ENCODE data around the gene MDFIC.

DNA sequence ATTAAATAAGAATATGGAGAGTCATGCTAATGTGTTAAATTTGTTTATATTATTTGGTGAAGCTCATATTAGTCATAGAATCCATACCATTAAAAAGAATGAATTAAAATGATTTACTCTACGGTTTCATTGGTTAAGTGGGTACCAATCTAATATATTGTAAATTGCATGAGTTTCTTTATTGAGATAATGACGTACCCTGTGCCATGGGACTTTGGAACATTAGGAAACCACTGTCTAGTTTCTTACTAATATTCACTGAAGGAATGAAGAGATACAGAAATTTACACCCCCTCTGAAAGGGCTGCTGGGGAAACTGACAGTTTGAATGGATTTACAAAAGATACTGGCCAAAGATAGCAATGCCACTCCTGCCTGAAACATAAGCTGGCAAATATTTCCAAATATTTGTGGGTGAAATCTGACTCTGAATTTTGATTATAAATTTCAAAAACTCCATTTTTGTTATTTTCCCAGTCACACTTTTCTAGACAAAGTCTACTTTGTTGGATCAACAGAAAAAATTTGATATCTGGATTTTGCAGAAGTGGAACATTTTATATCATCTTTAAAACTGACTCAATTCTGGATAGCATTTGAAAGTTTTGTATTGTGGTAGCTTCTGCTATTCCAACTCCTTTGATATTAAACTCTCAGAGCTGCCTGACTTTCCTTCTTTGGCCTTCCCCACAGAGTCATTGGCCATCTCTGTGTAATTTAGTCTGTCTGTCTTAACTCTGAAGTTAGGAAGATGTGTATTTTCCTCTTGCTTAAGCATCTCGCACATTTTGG is 22.3 kb downstream of the MDFIC start:
- no peak for TF ChIP-seq EZH2phosphoT487 (IDR thresholded peaks at IDR 0.05; ENCODE audit: borderline replicate concordance, low read depth)
- TF ChIP-seq YY1 (IDR thresholded peaks at IDR 0.05; ENCODE audit: low read depth): no peak
- TF ChIP-seq, protein P1, sequence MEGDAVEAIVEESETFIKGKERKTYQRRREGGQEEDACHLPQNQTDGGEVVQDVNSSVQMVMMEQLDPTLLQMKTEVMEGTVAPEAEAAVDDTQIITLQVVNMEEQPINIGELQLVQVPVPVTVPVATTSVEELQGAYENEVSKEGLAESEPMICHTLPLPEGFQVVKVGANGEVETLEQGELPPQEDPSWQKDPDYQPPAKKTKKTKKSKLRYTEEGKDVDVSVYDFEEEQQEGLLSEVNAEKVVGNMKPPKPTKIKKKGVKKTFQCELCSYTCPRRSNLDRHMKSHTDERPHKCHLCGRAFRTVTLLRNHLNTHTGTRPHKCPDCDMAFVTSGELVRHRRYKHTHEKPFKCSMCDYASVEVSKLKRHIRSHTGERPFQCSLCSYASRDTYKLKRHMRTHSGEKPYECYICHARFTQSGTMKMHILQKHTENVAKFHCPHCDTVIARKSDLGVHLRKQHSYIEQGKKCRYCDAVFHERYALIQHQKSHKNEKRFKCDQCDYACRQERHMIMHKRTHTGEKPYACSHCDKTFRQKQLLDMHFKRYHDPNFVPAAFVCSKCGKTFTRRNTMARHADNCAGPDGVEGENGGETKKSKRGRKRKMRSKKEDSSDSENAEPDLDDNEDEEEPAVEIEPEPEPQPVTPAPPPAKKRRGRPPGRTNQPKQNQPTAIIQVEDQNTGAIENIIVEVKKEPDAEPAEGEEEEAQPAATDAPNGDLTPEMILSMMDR (IDR thresholded peaks at IDR 0.05): no peak
- TF ChIP-seq, protein P2, sequence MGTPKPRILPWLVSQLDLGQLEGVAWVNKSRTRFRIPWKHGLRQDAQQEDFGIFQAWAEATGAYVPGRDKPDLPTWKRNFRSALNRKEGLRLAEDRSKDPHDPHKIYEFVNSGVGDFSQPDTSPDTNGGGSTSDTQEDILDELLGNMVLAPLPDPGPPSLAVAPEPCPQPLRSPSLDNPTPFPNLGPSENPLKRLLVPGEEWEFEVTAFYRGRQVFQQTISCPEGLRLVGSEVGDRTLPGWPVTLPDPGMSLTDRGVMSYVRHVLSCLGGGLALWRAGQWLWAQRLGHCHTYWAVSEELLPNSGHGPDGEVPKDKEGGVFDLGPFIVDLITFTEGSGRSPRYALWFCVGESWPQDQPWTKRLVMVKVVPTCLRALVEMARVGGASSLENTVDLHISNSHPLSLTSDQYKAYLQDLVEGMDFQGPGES (IDR thresholded peaks at IDR 0.05; ENCODE audit: low read depth, low read length): no peak
- no peak for TF ChIP-seq JUND (IDR thresholded peaks at IDR 0.05)
- TF ChIP-seq FOXJ3 (CRISPR knock-in tag; IDR thresholded peaks at IDR 0.05): no peak
